OCI-LY3 (cell line): ENCODE results near the gene ZPLD1.

Source experiments
- CTCF ChIP-seq: fragments of 200-600, 300-600 bp; sonication (generic); IDR thresholded peaks from 2 replicates; pipeline ENCODE4 v1.5.1; 2014; ENCODE audit warnings: antibody characterized with exemption, low read length, low read depth
- EZH2phosphoT487 ChIP-seq: fragments of 200-600 bp; shearing (Covaris generic); IDR thresholded peaks from 2 replicates; pipeline ENCODE4 v1.6.1; 2018; ENCODE audit warnings: antibody characterized with exemption, mixed run types, low read depth

DNA sequence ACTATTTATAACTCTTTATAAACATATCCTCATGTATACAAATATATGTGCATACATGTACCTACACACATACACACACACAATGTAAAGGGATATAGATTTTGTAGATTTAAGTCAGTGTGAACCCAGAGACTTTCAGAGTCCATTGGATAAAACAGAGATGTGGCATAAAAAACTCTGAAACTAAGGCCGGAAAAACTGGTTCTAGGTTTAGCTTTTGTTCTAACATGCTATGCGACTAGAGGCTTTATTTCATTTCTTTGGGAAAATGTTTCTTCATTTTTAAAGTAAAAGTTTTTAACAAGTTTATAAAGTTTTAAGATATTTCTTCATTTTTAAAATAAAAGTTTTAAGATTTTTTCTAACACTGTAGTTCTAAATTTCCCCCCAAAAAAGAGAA is 36.7 kb downstream of the ZPLD1 start:
- no peak for TF ChIP-seq CTCF
- TF ChIP-seq EZH2phosphoT487, result no peak
